Measurements from ENCODE around the gene KCTD3.

Gene KCTD3

GRCh38 chr1:215566556-215567490, at the start of gene KCTD3:
Gene KCTD3 (plus strand): TSS chr1:215567304. CDS start chr1:215567686, 382 bp downstream.
- FAIRE-seq: no peak

GRCh38 chr1:215517441-215517891, 49.6 kb upstream of the KCTD3 start:
- FAIRE-seq: no peak

DNA sequence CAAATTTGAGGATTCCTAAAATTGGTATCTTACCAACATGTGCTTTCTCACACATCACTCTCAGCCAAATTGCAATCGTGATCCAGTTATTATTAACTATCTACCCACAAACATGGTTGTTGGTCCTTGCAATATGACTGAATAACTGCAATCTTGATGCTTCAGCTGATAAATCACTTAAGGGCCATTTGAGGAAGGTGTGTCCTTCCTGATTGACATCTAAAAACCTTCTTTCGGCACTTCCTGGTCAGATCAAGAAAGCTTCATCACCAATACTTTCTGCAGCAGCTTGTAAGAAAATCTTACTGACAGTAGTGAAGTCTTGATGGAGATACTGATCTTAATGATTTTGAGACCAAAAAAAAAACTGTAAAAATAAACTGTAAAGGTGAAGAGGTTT, 48.5 kb upstream of the KCTD3 start:
- no peak for FAIRE-seq

DNA sequence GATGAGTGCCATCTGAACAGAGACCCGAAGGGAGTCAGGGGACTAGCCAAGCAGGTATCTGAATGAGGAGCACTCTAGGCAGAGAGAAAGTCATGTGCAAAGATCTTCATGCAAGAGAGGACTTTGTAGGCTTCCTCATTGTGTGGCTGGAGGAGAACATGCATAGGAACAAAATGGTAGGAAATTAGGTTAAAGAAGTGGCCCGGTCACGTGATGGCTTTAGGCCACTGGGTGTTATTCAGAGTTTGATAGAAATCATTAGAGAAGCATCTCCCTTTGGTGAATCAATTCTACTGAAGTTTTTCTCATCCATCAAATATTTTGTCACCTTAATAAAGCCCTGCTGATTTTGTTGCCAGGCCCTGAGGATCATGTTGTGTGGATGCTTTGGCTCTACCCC, 45.8 kb upstream of the KCTD3 start:
- no peak for FAIRE-seq

- no peak for FAIRE-seq
Observed at GRCh38 chr1:215523128-215523861, 43.8 kb upstream of the KCTD3 start.

- FAIRE-seq: no peak
Observed at GRCh38 chr1:215523906-215524305, 43.2 kb upstream of the KCTD3 start.

DNA sequence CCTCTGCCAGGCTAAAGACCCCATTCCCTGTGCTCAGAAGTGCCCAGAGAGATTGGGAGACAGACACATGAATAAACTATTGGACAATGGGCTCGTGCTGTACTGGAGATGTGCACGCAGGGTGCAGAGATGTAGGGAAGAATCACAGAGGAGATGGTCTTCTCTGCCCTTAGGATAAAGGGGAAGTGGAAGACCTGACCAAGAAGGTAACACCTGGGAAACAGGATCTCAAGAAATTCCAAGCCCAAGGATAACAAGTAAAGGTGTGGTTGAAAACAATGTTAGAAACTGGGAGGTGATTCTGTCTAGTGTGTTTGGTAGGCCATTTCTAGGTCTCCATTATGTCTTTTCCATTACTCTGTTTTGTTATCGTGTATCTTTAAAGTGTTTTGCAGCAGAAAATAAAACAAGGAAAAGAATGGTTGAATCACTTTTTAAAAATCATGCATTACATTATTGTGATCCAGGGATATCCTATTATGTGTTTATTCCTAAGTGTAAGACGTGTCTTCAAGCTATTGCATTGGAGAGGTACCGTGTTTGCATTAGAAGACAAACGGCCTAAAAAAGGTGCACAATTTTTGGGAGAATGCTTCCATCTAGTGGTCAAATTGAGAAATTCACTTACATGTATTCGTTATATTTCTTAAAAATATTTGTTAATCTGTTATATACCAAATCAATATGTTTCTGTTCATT, 40.8 kb upstream of the KCTD3 start:
- FAIRE-seq: peak; percentile 93

DNA sequence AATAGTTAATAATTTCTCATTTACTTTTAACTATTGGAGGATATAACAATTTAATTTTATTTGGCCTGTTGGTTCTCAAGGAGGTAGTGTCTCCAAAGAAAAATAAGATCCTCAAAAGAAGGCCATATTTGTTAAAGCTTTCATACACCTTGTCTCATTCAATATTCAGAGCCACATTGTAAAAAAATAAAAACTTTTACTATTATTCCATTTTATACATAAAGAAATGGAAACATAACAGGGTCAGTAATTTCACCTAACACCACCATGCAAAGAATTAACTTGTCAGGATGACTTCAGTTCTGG, 40.3 kb upstream of the KCTD3 start:
- FAIRE-seq: no peak

GRCh38 chr1:215529111-215529510, 38.0 kb upstream of the KCTD3 start:
- FAIRE-seq: no peak

DNA sequence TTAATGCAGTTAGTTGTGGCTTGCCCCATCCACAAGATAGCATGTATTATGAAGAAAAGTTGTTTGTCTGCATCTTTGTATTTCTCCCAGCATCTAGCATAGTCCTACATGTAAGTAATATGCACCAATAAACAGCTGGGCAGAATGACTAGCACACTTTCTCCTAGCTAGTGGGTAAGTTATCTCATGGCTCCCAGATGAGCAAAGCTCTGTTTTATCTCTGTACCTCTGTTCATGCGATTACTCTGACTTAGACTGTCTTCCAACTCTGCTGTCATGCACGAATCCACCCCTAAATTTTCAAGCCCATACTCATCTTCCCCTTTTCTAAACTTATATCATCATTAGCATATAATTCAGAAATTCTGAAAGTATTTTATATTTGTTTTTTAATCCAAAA, 37.5 kb upstream of the KCTD3 start:
- FAIRE-seq: no peak

DNA sequence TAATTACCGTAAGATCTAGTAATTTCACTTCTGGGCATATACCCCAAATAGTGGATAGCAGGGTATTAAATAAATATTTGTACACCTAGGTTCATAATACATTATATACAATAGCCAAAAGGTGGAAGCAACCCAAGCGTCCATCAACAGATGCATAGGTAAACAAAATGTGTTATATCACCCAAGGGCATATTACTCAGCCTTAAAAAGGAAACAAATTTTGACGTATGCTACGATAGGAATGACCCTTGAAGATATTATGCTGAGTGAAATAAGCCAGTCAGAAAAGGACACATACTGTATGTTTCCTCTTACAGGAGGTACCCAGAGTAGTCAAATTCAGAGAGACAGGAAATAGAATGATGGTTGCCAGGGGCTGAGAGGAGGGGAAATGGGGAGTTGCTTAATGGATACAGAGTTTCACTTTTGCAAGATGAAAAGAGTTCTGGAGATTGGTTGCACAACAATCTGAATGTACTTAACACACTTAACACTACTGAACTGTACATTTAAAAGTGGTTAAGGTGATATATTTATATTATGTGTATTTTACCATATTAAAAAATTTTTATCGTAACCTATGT, 36.6 kb upstream of the KCTD3 start:
- no peak for FAIRE-seq

DNA sequence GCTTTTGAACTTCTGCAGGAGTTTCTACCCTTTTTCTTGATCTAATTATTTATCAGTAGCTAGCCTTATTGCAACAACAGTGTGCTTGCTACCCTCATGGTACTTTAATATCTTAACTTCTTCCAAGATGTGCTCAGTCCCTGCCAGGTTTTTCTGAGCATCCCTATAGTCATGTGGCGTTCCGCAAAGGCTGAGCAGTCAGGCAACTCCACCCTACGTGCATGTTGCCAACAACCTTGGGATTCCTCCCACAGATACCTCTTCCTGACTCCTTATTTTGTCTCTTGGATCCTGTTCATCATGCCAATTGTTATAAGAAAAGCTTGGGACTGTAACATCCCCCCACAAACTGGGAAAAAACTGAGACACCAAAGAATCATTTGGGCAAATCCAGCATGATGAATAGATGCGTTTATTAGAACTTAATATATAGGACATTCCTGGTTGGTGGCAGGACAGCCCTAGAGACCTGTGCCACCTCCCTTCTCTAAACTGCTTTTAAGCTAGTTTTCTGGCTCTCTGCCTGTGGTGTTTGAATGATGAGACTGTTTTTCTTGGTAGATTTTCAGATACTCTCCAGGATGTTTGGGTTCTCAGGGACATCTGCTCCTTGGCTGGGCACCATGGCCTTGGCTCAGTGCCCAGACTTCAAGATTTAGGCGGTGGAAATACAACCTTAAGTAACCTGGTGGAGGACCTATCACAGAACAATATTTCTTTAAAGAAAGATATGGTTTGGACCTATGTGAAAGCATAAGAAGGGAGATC, 27.1 kb upstream of the KCTD3 start:
- FAIRE-seq: no peak

DNA sequence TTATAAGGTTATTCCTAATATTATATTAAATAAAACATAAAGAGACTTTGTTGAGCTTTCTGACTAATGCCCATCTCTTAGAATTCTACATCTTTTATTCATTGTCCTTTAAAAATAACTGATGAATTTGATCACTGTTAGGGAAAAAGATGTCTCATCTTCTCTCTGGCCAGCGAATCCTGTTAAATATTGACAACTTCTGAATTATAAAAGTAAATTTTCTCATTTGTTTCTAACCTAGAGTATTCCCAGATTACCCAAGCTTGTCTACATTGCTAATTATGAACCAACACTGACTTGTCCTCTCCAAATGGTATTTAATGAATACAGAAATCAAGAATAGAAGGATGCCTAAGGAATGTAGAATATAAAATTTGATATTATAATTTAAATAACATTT, 24.8 kb upstream of the KCTD3 start:
- no peak for FAIRE-seq

DNA sequence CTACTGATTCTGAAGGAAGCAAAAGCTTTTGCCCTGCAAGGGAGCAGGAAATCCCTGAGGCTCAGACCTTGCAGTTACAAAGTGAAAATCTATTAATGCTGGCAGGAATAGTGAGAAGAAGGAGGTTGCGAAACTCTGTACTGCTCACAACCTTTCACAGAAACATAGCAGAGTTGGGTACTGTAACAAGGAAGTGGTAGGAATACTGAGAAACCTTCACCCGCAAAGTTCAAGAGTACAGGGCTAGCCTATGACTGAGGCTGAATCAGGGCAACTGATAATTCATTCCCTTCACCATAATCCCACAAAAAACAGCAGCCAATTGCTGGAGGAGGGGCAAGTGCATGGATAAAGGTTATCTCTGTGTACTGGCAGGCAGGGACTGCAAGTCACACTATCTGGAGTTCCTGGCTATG, 23.9 kb upstream of the KCTD3 start:
- no peak for FAIRE-seq

DNA sequence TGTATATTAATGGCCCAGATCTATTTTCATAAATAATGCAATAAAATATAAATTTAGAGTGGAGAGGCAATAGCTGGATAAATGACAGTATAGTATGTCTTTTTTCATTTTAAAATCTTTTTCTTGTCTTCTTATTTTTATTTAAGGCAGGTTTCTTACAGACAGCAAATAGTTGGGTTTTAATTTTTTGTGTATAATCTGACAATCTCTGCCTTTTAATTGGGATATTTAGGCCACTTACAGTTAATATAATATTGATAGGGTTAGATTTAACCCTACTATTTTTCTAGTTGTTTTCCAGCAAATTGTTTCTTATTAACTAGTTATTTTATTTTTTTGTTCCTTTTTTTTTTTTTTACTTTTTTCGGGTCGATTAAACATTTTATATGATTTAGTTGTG, 23.3 kb upstream of the KCTD3 start:
- no peak for FAIRE-seq

GRCh38 chr1:215544566-215544965, 22.5 kb upstream of the KCTD3 start:
- FAIRE-seq: no peak

GRCh38 chr1:215545096-215545495, 22.0 kb upstream of the KCTD3 start:
- FAIRE-seq: no peak

- no peak for FAIRE-seq
Observed at GRCh38 chr1:215547011-215547410, 20.1 kb upstream of the KCTD3 start.

GRCh38 chr1:215551806-215552205, 15.3 kb upstream of the KCTD3 start:
- no peak for FAIRE-seq

DNA sequence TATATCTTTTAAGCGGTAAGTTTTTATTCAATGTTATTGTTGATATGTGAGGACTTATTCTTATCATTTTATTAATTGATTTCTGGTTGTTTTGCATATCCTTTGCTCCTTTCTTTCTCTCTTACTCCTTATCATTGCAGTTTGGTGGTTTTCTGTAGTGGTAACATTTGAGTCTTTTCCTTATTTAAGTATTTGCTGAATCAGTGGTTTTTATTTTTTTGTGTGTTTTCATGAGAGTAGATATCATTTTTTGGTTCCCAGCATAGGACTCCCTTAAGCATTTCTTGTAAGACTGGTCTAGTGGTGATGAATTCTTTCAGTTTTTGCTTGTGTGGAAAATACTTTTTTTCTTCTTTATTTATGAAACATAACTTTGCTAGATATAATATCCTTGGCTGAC, 12.2 kb upstream of the KCTD3 start:
- FAIRE-seq: no peak

DNA sequence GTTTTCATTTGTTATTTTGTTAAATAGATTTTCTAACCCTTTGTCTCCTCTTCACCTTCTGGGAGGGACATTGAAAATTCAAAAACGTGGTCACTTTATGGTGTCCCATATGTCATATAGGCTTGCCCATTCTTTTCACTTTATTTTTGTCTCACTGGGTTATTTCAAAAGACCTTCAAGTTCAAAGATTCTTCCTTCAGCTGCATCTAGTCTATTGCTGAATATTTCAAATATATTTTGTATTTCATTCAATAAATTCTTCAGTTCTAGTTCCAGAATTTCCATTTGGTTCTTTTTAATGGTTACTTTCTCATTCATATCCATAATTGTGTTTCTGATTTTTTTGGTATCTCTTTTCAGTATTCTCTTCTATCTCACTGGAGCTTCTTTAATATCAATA, 11.6 kb upstream of the KCTD3 start:
- FAIRE-seq: no peak

GRCh38 chr1:215556996-215557395, 10.1 kb upstream of the KCTD3 start:
- no peak for FAIRE-seq
